Liver (tissue), 9 donors: ENCODE measurements around the gene C1QA. TPM values are rescaled to one million over a fixed set of nuclear protein-coding genes. Genes with fewer than 3 reads are reported as not detected.

Experiments
- DNase-seq: peaks from one replicate; pipeline ENCODE4 v3.0.0-alpha.2; 2017; ENCODE audit warnings: low spot score
- H3K27ac ChIP-seq, 2 donors: one replicate each; pipeline ENCODE4 v1.7.0; 2013; ENCODE audit warnings: inconsistent platforms in 2 of 2, low read length in 2 of 2, control low read depth in 1 of 2, low read depth in 1 of 2, mild to moderate bottlenecking in 1 of 2
- H3K27me3 ChIP-seq, 4 donors: one replicate each; pipeline versions ENCODE4 v1.6.1 to v1.7.0; 2013; ENCODE audit warnings: low read length in 3 of 4, inconsistent platforms in 1 of 4, mild to moderate bottlenecking in 1 of 4, moderate library complexity in 1 of 4; ENCODE audit not compliant: control insufficient read depth in 4 of 4, insufficient read depth in 4 of 4
- H3K36me3 ChIP-seq, 4 donors: one replicate each; pipeline versions ENCODE4 v1.6.1 to v1.7.0; 2013; ENCODE audit warnings: low read length in 3 of 4, mild to moderate bottlenecking in 3 of 4, low read depth in 1 of 4, moderate library complexity in 1 of 4; ENCODE audit not compliant: control insufficient read depth in 4 of 4, insufficient read depth in 3 of 4
- H3K4me1 ChIP-seq, 4 donors: one replicate each; pipeline versions ENCODE4 v1.6.1 to v1.7.0; 2013; ENCODE audit warnings: low read length in 3 of 4, mild to moderate bottlenecking in 3 of 4, moderate library complexity in 1 of 4; ENCODE audit not compliant: control insufficient read depth in 4 of 4, insufficient read depth in 4 of 4
- H3K4me3 ChIP-seq, 3 donors: one replicate each; pipeline versions ENCODE4 v1.6.1 to v1.7.0; 2013; ENCODE audit warnings: low read length in 3 of 3, control low read depth in 1 of 3, low read depth in 1 of 3, mild to moderate bottlenecking in 1 of 3
- H3K9ac ChIP-seq, 2 donors: one replicate each; pipeline ENCODE4 v1.7.0; 2013; ENCODE audit warnings: low read length in 2 of 2, mild to moderate bottlenecking in 2 of 2, moderate library complexity in 2 of 2, control low read depth in 1 of 2, low read depth in 1 of 2
- H3K9me3 ChIP-seq, 4 donors: one replicate each; pipeline versions ENCODE4 v1.6.1 to v1.7.0; 2013; ENCODE audit warnings: low read length in 3 of 4; ENCODE audit not compliant: control insufficient read depth in 4 of 4
- EGR1 ChIP-seq, 2 donors: IDR thresholded peaks; 2 replicates each; pipeline ENCODE4 v1.6.1; 2016 to 2018; ENCODE audit warnings: antibody characterized with exemption in 2 of 2, low read depth in 2 of 2
- FOXA1 ChIP-seq: IDR thresholded peaks from 2 replicates; pipeline ENCODE4 v1.6.1; 2016; ENCODE audit warnings: antibody characterized with exemption
- FOXA2 ChIP-seq: IDR thresholded peaks from 2 replicates; pipeline ENCODE4 v1.6.1; 2016; ENCODE audit warnings: antibody characterized with exemption
- HNF4A ChIP-seq, 2 donors: conservative IDR thresholded peaks; 2 replicates each; pipeline ENCODE4 v1.6.1; 2016; ENCODE audit warnings: antibody characterized with exemption in 2 of 2, mild to moderate bottlenecking in 2 of 2
- HNF4G ChIP-seq: IDR thresholded peaks from 2 replicates; pipeline ENCODE4 v1.6.1; 2016; ENCODE audit warnings: antibody characterized with exemption
- JUND ChIP-seq, 2 donors: IDR thresholded peaks; 2 replicates each; pipeline ENCODE4 v1.6.1; 2016; ENCODE audit warnings: antibody characterized with exemption in 2 of 2
- RAD21 ChIP-seq, 2 donors: IDR thresholded peaks; 2 replicates each; pipeline ENCODE4 v1.6.1; 2016; ENCODE audit warnings: antibody characterized with exemption in 2 of 2, mild to moderate bottlenecking in 2 of 2
- SP1 ChIP-seq: IDR thresholded peaks from 2 replicates; pipeline ENCODE4 v1.6.1; 2018; ENCODE audit warnings: antibody characterized with exemption, mild to moderate bottlenecking
- TAF1 ChIP-seq: conservative IDR thresholded peaks from 2 replicates; pipeline ENCODE4 v1.6.1; 2016; ENCODE audit warnings: antibody characterized with exemption, mild to moderate bottlenecking
- YY1 ChIP-seq: IDR thresholded peaks from 2 replicates; pipeline ENCODE4 v1.6.1; 2016; ENCODE audit warnings: antibody characterized with exemption, mild to moderate bottlenecking
- WGBS: extraction: QIAGEN DNeasy Blood & Tissue Kit; methylation state at CpG from one replicate; pipeline ENCODE4 v1.1.7; 2013; 5-methylcytosine and 5-hydroxymethylcytosine counted together
- polyA plus RNA-seq, 2 donors: library from polyadenylated mRNA; stranded (reverse) in 1 of 2; unstranded in 1 of 2; fragments of 200-250 nt in 1 of 2; fragments of >200 nt in 1 of 2; fragmentation: Nextera tagmentation in 1 of 2; extraction: Ambion mirVana in 1 of 2; gene quantifications; one replicate each; pipeline versions ENCODE4 v1.2.1 to v1.2.3, GENCODE V29; 2013 to 2015
- total RNA-seq, 2 donors: library from RNA; depleted of rRNA; stranded (reverse); fragments of >200 nt; gene quantifications; one replicate each; pipeline ENCODE4 v1.2.3, GENCODE V29; 2014
- TF ChIP-seq, protein P1 (sequence below): IDR thresholded peaks from 2 replicates; pipeline ENCODE4 v1.6.1; 2016; ENCODE audit warnings: antibody characterized with exemption, mild to moderate bottlenecking
- TF ChIP-seq, protein P2 (sequence below): IDR thresholded peaks from 2 replicates; pipeline ENCODE4 v1.6.1; 2016; ENCODE audit warnings: antibody characterized with exemption
- TF ChIP-seq, protein P3 (sequence below): IDR thresholded peaks from 2 replicates; pipeline ENCODE4 v1.6.1; 2016; ENCODE audit warnings: antibody characterized with exemption
- donor health status: healthy.
- donor health status: healthy.
- donor health status: healthy.
- donor health status: healthy.
- donor health status: healthy.

Gene C1QA
- total and polyA plus RNA-seq, 4 donors: 73.0 to 243 (median 94.6) TPM

DNA sequence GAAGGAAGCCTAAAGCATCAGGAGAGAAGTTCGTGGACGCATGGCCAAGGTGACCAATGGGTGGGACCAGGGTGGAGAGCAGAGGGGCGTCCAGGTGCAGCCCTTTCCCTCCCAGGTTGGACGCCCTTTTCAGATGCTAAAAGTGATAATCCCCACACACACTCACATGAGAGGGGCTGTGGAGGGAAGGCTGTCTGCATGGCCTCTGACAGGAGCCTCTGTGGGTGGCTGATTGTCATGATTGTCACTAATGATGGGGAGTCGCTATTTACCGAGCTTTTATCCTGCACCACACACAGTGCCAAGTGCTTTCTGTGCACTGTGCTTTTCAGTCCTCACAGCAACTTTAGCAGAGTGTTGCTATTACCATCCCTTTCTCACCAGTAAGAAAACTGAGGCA lies 27.1 kb upstream of the C1QA start:
- 24% methylated on average over 6 of the region's 6 CpGs for WGBS
- H3K4me1 ChIP-seq: no peaks in the 10 kb centered on the region
- H3K36me3 ChIP-seq: no peaks in the 10 kb centered on the region
- H3K9ac ChIP-seq: no peak overlapping the region
- peaks cover 0 to 8% (median 4%) of the 10 kb centered on the region in 4 donors for H3K27me3 ChIP-seq
- peaks cover 0 to 2% (median 0%) of the 10 kb centered on the region in 4 donors for H3K9me3 ChIP-seq
- H3K4me3 ChIP-seq: no peak overlapping the region
- DNase-seq: no peak
- no peak overlapping the region for H3K27ac ChIP-seq
- TF ChIP-seq SP1: no peak
- no peak for TF ChIP-seq FOXA1
- TF ChIP-seq EGR1 (IDR thresholded peaks at IDR 0.05; ENCODE audit: low read depth in 2 of 2): no peak
- TF ChIP-seq, protein P1, sequence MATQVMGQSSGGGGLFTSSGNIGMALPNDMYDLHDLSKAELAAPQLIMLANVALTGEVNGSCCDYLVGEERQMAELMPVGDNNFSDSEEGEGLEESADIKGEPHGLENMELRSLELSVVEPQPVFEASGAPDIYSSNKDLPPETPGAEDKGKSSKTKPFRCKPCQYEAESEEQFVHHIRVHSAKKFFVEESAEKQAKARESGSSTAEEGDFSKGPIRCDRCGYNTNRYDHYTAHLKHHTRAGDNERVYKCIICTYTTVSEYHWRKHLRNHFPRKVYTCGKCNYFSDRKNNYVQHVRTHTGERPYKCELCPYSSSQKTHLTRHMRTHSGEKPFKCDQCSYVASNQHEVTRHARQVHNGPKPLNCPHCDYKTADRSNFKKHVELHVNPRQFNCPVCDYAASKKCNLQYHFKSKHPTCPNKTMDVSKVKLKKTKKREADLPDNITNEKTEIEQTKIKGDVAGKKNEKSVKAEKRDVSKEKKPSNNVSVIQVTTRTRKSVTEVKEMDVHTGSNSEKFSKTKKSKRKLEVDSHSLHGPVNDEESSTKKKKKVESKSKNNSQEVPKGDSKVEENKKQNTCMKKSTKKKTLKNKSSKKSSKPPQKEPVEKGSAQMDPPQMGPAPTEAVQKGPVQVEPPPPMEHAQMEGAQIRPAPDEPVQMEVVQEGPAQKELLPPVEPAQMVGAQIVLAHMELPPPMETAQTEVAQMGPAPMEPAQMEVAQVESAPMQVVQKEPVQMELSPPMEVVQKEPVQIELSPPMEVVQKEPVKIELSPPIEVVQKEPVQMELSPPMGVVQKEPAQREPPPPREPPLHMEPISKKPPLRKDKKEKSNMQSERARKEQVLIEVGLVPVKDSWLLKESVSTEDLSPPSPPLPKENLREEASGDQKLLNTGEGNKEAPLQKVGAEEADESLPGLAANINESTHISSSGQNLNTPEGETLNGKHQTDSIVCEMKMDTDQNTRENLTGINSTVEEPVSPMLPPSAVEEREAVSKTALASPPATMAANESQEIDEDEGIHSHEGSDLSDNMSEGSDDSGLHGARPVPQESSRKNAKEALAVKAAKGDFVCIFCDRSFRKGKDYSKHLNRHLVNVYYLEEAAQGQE: no peak
- TF ChIP-seq FOXA2: no peak
- no peak for TF ChIP-seq TAF1
- TF ChIP-seq YY1: no peak
- no peak for TF ChIP-seq HNF4A (conservative IDR thresholded peaks at IDR 0.05)
- TF ChIP-seq, protein P2, sequence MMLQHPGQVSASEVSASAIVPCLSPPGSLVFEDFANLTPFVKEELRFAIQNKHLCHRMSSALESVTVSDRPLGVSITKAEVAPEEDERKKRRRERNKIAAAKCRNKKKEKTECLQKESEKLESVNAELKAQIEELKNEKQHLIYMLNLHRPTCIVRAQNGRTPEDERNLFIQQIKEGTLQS: no peak
- TF ChIP-seq, protein P3, sequence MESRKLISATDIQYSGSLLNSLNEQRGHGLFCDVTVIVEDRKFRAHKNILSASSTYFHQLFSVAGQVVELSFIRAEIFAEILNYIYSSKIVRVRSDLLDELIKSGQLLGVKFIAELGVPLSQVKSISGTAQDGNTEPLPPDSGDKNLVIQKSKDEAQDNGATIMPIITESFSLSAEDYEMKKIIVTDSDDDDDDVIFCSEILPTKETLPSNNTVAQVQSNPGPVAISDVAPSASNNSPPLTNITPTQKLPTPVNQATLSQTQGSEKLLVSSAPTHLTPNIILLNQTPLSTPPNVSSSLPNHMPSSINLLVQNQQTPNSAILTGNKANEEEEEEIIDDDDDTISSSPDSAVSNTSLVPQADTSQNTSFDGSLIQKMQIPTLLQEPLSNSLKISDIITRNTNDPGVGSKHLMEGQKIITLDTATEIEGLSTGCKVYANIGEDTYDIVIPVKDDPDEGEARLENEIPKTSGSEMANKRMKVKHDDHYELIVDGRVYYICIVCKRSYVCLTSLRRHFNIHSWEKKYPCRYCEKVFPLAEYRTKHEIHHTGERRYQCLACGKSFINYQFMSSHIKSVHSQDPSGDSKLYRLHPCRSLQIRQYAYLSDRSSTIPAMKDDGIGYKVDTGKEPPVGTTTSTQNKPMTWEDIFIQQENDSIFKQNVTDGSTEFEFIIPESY: no peak
- TF ChIP-seq JUND (IDR thresholded peaks at IDR 0.05): no peak
- no peak for TF ChIP-seq RAD21 (IDR thresholded peaks at IDR 0.05)
- no peak for TF ChIP-seq HNF4G

DNA sequence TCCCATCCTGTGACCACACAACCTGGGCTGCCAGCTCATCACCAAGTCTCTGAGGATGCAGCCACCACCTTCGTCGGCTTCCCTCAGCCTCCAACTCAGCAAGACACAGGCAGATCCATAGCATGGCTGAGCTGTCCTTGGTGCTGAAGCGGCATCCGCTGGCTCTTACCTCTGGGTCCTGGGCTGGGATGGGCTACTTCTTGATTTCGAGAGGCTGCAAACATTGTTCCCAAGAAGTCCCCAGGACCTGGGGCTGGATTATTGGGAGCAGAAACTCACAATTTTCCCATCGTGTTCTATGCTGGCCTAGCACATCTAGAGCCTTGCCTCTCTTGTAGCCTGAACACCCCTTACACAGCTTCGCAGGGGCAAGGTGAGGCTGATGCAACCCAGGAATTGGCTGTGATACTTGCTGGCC lies 24.9 kb upstream of the C1QA start:
- H3K9me3 ChIP-seq: peaks cover 0 to 2% (median 0%) of the 10 kb centered on the region in 4 donors
- no peaks in the 10 kb centered on the region for H3K36me3 ChIP-seq
- no peak overlapping the region for H3K9ac ChIP-seq
- no peak for TF ChIP-seq EGR1 (IDR thresholded peaks at IDR 0.05; ENCODE audit: low read depth in 2 of 2)
- TF ChIP-seq, protein P1: peak; percentile 99
- no peak overlapping the region for H3K4me3 ChIP-seq
- WGBS: 23% methylated on average over 7 of the region's 7 CpGs
- DNase-seq: peak; percentile 62
- H3K27ac ChIP-seq: no peak overlapping the region
- no peaks in the 10 kb centered on the region for H3K4me1 ChIP-seq
- H3K27me3 ChIP-seq: peaks cover 0 to 15% (median 4%) of the 10 kb centered on the region in 4 donors
